GM12872 (cell line): ENCODE data around the gene ZSWIM6.

Experiments used
- TF ChIP-seq, protein P1 (sequence below): IDR thresholded peaks from 3 replicates; pipeline ENCODE4 v1.5.1; 2011; ENCODE audit warnings: low read depth, mild to moderate bottlenecking, low read length, moderate library complexity; ENCODE audit not compliant: insufficient read depth

ZSWIM6 gene

DNA sequence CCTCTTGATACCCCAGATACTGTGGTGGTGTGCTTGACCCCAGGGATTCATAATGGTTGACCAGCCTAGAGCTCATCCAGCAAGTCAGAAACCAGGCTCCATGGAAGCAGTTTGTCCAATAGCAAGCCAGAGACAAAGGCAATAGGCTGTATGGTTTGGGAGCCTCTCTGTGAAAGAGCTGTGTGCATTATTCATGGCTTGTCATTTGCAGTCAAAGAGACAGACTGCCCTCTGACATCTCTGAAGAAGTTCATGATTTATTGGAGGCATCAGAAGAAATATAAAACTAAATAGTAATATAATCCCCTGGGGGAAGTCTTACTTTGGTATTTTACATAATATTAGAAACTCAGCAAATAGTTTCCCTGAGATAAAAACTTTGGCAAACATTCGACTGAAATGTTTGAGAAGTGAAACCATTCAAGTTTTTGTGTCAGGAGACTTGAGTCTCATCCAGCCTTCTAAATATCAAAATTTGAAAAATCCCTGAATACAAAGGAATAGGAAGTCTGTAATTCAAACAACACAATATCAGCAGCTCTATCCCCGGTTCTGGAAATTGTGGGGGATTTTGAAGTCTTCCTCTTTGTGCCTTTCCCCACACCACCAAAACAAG lies 250.3 kb downstream of the ZSWIM6 start:
- TF ChIP-seq, protein P1, sequence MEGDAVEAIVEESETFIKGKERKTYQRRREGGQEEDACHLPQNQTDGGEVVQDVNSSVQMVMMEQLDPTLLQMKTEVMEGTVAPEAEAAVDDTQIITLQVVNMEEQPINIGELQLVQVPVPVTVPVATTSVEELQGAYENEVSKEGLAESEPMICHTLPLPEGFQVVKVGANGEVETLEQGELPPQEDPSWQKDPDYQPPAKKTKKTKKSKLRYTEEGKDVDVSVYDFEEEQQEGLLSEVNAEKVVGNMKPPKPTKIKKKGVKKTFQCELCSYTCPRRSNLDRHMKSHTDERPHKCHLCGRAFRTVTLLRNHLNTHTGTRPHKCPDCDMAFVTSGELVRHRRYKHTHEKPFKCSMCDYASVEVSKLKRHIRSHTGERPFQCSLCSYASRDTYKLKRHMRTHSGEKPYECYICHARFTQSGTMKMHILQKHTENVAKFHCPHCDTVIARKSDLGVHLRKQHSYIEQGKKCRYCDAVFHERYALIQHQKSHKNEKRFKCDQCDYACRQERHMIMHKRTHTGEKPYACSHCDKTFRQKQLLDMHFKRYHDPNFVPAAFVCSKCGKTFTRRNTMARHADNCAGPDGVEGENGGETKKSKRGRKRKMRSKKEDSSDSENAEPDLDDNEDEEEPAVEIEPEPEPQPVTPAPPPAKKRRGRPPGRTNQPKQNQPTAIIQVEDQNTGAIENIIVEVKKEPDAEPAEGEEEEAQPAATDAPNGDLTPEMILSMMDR = no peak

DNA sequence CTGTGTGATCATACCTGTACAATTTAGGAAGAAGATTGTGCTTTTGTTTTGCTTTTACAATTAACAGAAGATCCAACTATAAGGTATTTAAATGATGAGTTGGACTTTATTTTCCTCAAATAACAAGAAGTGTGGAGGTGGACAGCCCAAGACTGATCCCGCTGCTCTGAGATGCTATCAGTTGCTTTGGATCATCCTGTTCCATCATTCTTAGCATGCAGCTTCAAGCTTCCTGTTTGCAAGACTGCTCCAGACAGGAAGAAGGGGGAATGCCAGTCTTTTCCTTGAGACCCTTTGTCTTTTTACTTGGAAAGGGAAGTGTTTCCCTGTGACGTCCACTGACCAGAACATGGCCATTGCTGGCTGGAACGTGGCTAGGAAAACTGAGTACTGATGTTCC lies 250.8 kb downstream of the ZSWIM6 start:
- TF ChIP-seq, protein P1 = no peak

DNA sequence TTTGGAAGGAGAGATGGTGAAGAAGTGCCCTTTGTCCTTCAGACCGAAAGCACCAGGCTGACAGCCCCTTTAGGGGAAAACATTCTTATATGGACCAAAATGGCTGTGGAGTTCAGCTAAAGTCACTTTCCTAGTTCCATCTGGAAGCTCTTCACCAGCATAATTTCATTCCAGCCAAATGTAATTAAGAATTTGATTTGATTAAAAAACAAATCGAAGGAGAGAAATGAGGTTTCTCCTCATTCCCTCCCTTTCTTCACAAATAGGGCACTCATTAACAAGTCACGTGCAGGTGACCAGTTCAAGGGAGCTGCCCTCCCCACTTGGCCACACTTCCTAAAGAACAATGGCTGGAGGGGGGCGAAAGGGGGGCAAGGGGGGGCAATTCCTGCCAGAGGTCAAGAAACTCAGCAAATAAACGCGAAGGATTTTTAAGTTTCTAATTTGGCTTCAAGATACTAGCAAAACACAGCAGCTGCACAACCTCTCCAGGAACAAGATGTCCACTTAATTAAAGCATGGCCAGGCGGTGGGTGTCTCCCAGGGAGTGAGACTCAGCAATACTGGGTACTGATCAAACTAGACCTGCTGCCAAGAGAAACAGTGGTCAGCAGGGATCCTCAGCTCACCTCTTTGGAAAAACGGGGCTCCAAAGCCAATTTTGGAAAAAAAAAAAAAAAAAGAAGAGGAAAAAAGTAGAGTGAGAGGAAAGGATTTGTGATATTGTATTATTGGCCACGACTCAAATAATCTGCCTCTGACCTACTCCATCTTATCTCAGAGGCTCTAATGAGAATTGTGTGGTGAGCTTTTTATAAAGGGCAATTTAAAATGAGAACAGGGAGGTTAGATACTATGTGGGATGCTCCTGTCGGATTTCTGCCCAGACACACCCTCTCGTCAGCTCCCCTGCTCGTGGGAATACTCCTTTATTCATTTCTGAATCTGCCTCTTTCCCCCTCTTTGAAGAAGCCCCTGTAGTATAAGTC lies 254.3 kb downstream of the ZSWIM6 start:
- TF ChIP-seq, protein P1 = no peak

DNA sequence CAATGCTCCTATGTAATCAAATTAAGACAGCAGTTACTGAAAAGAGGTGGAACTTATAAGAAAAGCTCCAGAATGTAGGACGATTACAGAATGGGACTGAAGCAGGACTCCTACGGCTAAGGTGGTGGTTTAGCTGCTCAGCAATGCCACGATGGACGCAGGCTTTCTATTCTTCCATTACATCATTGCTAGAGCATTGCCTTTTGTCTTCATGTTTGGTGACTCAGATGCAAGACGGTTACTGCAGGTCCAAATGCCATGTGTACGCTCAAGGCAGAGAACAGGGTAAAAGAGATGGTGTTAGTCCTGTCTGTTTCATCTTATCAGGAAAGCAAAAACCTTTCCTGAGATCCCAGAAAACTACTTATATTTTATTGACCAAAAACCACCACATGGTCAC lies 255.1 kb downstream of the ZSWIM6 start:
- TF ChIP-seq, protein P1 = no peak

DNA sequence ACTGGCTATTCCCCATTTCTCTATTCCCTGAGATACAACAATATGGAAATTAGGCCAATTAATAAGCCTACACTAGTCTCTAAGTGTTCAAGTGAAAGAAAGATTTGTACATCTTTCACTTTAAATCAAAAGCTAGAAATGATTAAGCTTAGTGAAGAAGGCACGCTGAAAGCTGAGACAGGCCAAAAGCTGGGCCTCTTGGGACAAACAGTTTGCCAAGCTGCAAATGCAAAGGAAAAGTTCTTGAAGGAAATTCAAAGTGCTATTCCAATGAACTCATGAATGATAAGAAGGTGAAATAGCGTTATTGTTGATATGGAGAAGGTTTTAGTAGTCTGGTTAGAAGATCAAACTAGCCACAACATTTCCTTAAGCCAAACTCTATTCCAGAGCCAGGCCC lies 256.2 kb downstream of the ZSWIM6 start:
- TF ChIP-seq, protein P1 = no peak

DNA sequence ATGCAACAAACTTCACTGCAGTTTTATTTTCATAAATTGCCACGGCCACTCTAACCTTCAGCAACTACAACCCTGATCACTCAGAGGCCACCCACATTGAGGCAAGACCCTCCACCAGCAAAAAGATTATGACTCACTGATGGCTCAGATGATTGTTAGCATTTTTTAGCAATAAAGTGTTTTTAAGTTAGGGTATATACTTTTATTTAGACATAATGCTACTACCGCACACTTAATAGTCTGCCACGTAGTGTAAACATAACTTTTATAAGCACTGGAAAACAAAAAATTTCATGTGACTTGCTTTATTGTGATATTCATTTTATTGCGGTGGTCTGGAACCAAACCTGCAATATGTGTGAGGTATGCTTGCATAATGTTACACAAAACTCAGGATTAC lies 257.9 kb downstream of the ZSWIM6 start:
- TF ChIP-seq, protein P1 = no peak

DNA sequence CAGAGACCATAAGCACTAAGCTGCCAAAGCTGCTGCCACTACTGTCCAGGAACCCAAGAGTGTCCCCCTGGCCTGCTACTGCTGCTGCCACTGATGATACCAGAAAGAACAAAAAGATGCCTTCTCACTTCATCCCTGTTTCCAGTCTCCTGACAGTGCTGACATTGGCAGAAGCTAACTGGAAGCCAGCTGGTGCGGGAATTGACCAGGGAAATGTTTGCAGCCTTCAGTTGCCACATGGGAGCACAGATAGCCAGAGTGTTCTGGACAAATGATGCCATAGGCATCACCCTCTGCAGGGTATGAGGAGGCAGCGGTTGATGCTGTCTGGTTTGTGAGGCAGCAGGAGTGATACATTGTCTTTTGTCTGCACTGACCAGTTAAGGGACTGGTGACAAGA lies 258.4 kb downstream of the ZSWIM6 start:
- TF ChIP-seq, protein P1 = no peak
